Astrocyte of the spinal cord (primary cell): ENCODE data around the gene CTPS1.
A peak's percentile ranks its signal among the peaks of the same experiment; 100 is the strongest.

Experiments
- DNase-seq: peaks from one replicate; pipeline ENCODE4 v3.0.0; 2011; ENCODE audit warnings: low read depth, low spot score
- H3K4me3 ChIP-seq: 2 replicates; pipeline ENCODE4 v1.5.1; 2011; ENCODE audit warnings: low read depth, mild to moderate bottlenecking, low read length, moderate library complexity
- CTCF ChIP-seq: IDR thresholded peaks from 2 replicates; pipeline ENCODE4 v1.5.1; 2012; ENCODE audit warnings: low read depth, mild to moderate bottlenecking, low read length, inconsistent platforms
- in situ Hi-C: cut with HindIII; loops from 2 replicates; pipeline ENCODE4 v1.10.0; 2017; ENCODE audit warnings: low sequenced_read_pairs

The CTPS1 gene

DNA sequence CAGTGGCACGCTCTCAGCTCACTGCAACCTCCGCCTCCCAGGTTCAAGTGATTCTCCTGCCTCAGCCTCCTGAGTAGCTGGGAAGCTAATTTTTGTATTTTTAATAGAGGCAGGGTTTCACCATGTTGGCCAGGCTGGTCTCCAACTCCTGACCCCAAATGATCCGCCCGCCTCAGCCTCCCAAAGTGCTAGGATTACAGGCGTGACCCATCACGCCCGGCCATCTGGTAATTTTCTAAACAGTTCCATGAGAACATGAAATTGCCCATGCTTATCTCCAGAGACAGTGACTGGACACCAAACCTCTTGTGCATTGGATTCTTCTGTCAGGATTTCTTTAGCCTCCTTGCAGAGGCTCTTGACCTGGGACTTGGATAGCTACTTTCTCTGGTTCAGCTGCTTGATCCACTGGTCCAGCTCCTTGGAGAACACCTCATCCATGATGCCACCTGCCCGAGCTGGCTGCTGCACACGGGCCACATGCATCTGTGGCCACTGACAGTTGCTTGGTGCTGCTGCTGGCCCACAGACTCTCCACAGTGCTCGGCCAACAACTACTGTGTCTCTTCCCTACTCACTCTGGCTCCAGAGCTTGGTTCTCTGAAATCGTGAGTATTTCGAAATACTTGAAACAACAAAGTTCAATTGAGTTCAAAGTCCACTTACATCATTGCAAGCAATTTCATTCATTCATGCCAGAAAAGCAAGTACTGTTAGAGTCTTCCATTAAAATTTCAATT, 40.0 kb upstream of the CTPS1 start:
- no peak overlapping the region for H3K4me3 ChIP-seq
- TF ChIP-seq CTCF, result no peak
- in situ Hi-C loops, result no loop called here
- DNase-seq, result peak; percentile 36

DNA sequence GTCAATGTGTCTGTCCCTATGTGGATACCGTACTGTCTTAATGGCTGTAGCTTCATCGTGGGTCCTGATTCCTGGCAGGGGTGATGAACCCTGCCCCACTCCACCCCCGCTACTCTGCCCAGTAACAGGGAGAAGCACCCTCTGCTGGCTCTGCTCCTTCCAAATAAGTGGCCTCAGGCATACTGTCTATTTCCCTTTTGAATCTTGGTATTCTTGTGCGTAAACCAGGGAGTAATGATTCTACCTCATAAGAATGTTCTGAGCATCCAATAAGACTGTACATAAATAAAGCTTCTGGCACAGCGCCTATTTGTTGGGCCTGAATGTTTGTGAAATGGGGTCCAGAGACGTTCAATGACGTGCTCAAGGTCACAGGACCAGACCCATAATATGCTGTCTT, 35.2 kb upstream of the CTPS1 start:
- DNase-seq, result peak; percentile 90
- TF ChIP-seq CTCF, result peak; percentile 20
- in situ Hi-C loops, result no loop called here
- H3K4me3 ChIP-seq, result no peak overlapping the region

DNA sequence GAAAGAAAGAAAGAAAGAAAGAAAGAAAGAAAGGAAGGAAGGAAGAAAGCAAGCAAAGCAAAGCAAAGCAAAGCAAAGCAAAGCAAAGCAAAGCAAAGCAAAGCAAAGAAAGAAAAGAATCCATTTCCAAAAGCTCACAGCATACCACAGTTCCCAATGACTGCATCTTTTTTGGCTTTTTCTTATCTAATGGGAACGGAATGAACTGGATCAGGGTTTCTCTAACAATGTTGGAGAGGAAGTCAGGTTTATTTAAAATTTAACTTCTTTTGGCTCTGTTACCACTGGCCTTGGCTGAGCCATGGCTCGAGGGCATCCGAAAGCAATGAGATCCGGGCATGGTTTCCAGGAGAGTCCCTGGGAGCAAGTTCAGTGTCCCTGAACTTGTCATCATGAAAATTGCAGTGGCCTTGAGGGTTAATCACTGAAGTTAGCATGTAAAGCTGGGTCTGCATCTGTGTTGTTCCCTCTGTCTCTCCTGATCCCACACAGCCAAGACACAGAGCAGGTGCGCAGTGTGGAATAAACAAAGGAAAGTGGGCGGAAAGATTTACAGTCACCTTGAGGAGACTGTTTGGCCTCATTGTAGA, 34.6 kb upstream of the CTPS1 start:
- no peak overlapping the region for H3K4me3 ChIP-seq
- in situ Hi-C loops, result no loop called here
- TF ChIP-seq CTCF, result no peak
- peak; percentile 22 for DNase-seq

DNA sequence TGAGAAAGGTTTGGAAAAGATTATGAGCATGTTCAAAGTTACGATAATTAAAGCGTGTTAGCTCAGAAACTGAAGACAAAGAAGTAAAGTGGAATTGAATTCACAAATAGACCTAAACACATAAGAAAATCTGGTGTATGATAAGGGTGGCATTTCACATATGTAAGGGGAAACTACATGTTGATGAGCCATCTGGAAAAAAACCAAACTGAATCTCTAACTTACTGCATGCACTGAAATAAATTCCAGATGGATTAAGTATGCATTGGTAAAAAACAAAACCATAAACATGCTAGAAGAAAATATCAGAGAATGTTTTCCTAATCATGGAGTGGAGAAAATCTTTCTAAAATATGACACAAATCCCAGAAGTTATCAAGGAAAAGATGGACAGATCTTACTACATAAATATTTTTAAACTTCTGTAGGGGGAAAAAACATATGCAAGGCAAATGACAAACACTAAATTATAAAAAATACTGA, 34.0 kb upstream of the CTPS1 start:
- TF ChIP-seq CTCF, result no peak
- DNase-seq, result peak; percentile 6
- in situ Hi-C loops, result no loop called here
- H3K4me3 ChIP-seq, result no peak overlapping the region

- in situ Hi-C loops, result no loop called here
- no peak overlapping the region for H3K4me3 ChIP-seq
These were observed 30.6 kb upstream of the CTPS1 start for GRCh38 chr1:40948741-40949443.

DNA sequence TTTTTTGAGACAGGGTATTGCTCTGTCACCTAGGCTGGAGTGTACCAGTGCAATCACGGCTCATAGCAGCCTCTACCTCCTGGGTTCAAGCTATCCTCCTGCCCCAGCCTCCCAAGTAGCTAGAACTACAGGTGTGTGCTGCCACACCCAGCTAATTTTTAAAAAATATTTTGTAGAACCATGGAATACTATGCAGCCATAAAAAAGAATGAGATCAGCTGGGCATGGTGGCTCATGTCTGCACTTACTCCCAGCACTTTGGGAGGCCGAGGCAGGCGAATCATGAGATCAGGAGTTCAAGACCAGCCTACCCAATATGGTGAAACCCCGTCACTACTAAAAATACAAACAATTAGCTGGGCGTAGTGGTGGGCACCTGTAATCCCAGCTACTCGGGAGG, 29.9 kb upstream of the CTPS1 start:
- no peak for TF ChIP-seq CTCF
- in situ Hi-C loops, result no loop called here
- no peak overlapping the region for H3K4me3 ChIP-seq
- no peak for DNase-seq

More at GRCh38 chr1:40948741-40949443, 30.6 kb upstream of the CTPS1 start:
- DNase-seq, result peak; percentile 80
- TF ChIP-seq CTCF, result peak; percentile 80
